ENCODE measurements around the gene ANKRD35.

Gene ANKRD35

GRCh38 chr1:145898756-145899155, 13.1 kb upstream of the ANKRD35 start:
- intact Hi-C loops (cut with DNase I), result loop anchor here (10.0 kb wide), 1 partner anchor 116 kb away; no protein-coding TSS in a partner anchor
- DNase-seq, result no peak

GRCh38 chr1:145897969-145898368, 12.3 kb upstream of the ANKRD35 start:
- intact Hi-C loops (cut with DNase I), result loop anchor here (10.0 kb wide), 1 partner anchor 117 kb away; no protein-coding TSS in a partner anchor
- DNase-seq, result no peak

DNA sequence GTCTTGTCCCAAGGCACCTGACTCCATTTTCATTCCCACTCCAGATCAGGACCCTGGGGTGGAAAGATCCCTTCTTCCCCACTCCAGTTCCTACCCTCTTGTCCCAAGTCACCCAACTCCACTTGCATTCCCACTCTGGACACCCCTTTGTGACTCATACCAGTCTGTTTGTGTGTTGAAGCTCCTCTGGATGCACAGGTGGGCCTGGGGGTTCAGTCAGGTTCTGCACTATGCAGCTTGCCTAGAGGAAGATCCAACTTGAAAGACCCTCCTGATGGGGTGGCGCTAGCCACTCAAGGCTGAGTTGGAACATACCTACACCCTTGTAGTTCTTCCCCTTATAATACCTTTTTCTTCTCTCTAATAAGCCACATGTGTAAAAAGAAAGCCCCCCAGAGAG, 9.8 kb upstream of the ANKRD35 start:
- no peak for DNase-seq
- intact Hi-C loops (cut with DNase I), result loop anchor here (10.0 kb wide), 1 partner anchor 119 kb away; no protein-coding TSS in a partner anchor

- intact Hi-C loops (cut with DNase I), result loop anchor here (10.0 kb wide), 1 partner anchor 121 kb away; no protein-coding TSS in a partner anchor
Measured at GRCh38 chr1:145893306-145894055, 7.8 kb upstream of the ANKRD35 start.

DNA sequence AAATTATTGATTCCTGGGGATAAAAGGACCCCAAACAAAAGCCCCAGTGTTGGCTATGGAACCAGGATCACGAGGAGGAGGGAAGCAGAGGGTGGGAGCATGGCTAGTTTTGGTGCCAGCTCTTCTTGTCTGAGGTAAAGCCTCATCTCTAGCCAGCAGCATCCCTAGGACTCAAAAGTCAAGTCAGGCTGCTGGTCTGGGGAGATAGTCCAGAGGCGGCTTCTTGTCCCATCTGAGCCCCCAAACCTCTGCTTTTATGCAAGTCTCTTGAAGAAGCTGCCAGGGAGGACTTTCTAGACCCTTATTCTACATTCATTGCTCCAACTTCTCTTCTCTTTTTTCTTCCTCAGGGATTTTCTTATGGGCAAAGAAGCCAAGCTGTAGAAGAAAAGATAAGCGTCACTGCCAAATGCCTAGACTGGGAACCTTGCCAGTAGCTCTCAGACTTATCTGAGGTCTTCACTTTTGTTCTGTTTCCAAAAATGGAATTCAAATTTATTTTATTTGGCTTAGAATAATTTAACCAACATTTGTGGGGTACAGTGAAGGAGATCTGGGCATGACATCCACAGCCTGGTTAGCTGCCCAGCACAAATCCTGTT, 6.9 kb upstream of the ANKRD35 start:
- DNase-seq, result no peak
- intact Hi-C loops (cut with DNase I), result loop anchor here (10.0 kb wide), 1 partner anchor 122 kb away; no protein-coding TSS in a partner anchor

More at GRCh38 chr1:145893306-145894055, 7.8 kb upstream of the ANKRD35 start:
- no peak for DNase-seq

DNA sequence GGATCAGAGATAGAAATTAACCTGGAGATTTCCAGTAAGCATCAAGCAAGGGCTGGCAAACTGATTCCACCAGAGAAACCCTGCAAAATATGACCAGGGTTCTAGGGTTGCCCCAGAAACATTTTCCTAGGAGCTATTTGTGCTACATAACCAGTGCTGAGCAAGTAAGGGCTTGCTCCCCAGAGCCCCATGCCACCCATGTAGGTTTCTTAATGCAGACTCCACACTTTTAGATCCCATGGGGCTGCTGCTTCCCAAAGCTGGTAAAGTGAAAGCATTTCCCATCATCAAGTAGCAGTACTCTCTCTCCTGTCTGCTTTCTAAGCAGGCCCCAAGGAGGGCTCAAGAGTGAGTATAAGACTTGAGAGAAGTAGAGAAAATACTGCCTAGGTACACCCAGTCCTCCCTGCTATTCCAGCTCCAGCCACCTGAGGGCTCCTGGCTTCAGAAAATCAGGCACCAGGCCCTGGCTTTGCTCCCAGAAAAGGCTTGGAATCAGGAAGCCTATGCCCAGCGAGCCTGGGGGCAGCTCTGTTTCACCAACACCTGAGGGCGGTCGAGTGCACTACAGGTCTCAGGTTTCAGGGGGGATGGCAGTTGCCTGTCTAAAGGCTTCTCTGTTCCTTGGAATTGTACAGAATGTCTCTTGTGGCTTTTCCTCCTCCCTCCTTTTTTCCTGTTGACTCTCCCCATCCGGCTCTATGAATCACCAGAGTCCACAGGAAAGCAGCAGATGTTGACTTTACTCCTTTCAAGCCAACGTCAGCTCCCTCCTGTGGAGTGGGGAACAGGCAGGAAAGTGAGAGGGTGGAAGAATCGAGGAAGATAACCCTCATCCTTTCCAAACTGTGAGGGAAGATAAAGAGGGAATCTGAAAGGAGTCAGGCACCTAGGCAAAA, 6.2 kb upstream of the ANKRD35 start:
- intact Hi-C loops (cut with DNase I), result loop anchor here (10.0 kb wide), 1 partner anchor 123 kb away; no protein-coding TSS in a partner anchor
- peak; percentile 85 to 97 (median 92) for DNase-seq

DNA sequence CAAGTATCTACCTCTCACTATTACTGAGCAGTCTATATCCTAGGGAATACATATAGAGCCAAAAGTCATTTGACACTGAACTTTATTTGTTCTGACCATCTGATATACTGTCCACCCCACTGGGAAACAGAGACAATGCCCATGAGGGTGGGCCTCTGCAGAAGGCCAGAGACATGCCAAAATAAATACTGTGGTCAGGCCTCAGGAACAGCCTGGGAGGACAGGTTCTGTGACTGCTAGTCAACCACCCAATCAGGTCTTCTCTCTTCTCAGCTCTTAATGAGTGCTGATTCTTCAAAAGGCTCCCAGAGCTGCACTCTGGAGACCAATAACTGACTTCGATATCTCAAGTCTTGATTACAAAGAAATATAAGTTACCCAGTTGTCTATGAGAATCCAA, 5.5 kb upstream of the ANKRD35 start:
- no peak for DNase-seq
- intact Hi-C loops (cut with DNase I), result loop anchor here (10.0 kb wide), 1 partner anchor 124 kb away; no protein-coding TSS in a partner anchor

GRCh38 chr1:145889722-145890121, 4.1 kb upstream of the ANKRD35 start:
- DNase-seq, result no peak
- intact Hi-C loops (cut with DNase I), result loop anchor here (10.0 kb wide), 1 partner anchor 125 kb away; no protein-coding TSS in a partner anchor

DNA sequence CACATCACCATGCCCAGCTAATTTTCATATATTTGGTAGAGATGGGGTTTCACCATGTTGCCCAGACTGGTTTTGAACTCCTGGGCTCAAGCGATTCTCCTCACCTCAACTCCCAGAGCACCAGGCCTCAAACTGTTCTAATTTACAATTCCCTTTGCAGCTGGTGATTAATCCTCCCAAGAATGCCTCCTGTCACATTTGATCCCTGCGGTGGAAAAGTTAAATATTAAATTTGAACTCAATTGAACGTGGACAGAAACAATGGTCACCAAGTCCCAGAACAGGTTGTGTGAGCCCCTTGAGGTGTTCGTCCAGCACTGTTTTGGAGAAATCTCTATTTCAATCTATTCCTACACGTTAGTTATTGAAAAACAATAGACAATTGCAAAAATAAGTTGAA, 2.0 kb upstream of the ANKRD35 start:
- DNase-seq, result no peak
- intact Hi-C loops (cut with DNase I), result no loop called here

DNA sequence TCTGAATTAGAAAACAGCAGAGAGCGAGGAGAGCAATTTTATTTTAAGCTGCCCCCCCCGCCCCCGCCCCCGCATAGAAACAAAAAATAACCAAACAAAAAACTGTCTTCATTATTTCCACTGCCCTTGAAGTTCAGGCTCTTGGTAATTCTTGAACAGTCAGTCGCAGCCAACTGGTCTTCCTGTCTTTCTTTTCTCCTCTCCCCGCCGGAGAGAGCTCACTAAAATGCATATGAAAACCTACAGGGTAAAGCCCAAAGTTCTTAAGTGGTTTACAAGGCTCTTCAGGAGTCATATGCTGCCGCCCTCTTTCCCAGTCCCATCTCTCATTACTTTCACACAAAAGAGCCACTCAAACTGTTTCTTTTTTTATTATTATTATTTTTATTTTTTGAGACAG, 1.1 kb upstream of the ANKRD35 start:
- DNase-seq, result no peak
- intact Hi-C loops (cut with DNase I), result no loop called here

DNA sequence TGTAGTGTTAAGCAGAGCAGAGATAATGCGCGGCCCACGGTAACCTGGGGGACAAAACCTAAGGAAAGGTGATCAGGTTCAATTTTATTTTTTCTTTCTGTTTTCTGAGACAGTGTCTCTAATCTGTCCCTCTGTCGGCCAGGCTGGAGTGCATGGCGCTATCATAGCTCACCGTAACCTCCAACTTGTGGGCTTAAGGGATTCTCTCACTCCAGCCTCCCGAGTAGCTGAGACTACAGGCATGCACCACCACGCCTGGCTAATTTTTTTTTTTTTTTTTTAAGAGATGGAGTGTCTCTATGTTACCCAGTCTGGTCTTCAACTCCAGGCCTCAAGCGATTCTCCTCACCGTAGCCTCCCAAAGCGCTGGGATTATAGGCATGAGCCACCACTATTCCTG, 724 bp upstream of the ANKRD35 start:
- intact Hi-C loops (cut with DNase I), result no loop called here
- no peak for DNase-seq

- intact Hi-C loops (cut with DNase I), result no loop called here
- DNase-seq, result no peak
Measured at GRCh38 chr1:145884675-145885074, 991 bp downstream of the ANKRD35 start.

- intact Hi-C loops (cut with DNase I), result no loop called here
- DNase-seq, result peak in 2 of 42 donors; percentile 15 to 16
Measured at GRCh38 chr1:145879775-145880174, 5.9 kb downstream of the ANKRD35 start.

GRCh38 chr1:145878724-145879123, 6.9 kb downstream of the ANKRD35 start:
- intact Hi-C loops (cut with DNase I), result no loop called here
- DNase-seq, result no peak

- DNase-seq, result no peak
- intact Hi-C loops (cut with DNase I), result no loop called here
Measured at GRCh38 chr1:145877923-145878486, 7.7 kb downstream of the ANKRD35 start.

DNA sequence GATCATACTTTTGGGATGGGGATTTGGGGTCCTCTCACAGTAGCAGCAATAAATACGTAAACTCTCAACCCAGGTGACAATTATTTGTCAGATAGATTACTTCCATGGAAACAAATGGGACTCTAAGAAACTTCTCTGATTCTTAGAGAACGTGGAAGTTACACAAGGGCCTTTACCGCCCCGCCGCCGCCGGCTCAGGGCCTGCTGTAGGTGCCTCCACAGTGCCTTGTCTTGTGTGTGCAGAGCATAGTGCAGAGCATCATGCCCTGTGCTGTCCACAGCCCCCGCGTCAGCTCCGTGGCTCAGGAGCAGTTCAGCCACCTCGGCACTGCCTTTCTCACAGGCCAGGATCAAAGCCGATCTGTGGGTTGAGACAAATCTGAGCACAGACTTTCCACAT, 11.0 kb downstream of the ANKRD35 start:
- intact Hi-C loops (cut with DNase I), result no loop called here
- DNase-seq, result no peak

DNA sequence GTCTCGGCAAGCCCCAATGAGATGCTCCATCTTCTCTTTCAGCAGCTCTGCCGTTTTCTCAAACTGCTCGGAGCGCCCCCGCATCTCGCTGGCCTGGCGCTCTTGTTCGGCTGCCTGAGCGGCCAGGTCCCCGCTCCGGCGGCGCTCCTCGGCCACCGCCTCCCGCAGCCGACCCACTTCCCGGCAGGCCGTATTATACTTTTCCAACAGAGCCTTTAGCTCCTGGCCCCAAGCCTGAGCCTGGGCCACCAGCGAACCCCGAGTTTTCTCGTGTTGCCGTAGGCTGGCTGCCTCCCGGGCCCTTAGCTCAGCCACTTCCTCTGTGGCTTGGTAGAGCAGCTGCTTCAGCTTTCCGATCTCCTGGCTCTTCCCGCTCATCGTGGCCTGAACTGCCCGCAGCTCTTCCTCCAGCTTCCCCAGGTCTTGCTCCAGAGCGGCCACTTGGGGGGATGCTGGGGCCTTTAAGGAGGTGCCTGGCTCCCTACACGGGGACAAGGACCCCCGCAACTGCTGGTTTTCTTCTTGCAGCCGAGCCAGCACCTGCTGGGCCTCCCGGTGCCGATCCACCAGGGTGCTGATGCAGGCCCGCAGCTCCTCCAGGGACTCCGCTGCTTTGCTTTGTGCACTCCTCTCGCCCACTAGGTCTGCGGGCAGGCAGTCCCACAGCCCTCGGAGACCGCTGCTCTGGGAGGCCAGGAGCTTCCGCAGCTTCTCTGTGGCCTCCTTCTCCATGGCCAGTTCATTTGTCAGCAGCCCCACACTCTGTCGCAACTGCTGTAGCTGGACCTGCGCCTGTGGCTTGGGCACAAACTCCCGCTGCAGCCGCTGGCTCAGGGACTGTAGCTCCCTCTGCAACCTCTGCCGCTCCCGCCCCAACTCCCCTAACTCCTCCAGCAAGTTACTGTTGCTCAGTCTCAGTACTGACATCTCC, 13.4 kb downstream of the ANKRD35 start:
- intact Hi-C loops (cut with DNase I), result no loop called here
- peak in 41 of 42 donors; percentile 20 to 80 (median 55) for DNase-seq

GRCh38 chr1:145868232-145868631, 17.4 kb downstream of the ANKRD35 start:
- intact Hi-C loops (cut with DNase I), result no loop called here
- DNase-seq, result no peak
